HL-60/S4 treated with retinoic acid at 250 ng/mL for 4 days and 3 days (cell line): ENCODE results near the gene GPX2.

ENCODE experiments used
- in situ Hi-C: fragments of 300-500 bp; cut with MboI; formaldehyde crosslinking; loops from 2 replicates; pipeline ENCODE4 v1.7.0; 2022; ENCODE audit warnings: low sequenced_read_pairs

Gene GPX2

DNA sequence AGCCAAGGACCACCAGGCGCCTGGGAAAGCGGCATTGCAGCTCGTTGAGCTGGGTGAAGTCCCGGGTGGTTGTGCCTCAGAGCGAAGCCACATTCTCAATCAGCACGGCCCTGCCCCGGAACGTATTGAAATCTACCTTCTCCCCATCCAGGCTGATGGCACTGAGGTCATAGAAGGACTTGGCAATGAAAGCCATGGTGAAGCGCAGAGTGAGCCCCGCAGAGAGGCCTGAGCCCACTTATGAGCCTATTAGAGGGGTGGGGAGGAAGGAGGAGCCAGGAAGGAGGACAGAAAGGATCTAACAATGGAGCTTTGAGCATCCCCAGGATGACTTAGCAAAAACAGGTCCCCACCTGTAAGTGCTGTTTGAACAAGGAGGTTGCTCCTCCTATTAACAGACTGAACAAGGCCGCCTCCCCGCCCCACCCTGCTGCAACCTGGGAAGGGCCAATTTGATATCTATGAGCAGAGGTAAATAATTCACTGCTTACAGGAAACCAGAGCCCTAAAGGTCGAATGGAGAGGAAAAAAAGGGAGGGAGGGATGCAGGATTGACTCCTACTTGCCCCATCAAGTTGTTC is at the start of gene GPX2:
TSS of gene GPX2 (minus strand) at position 215 of the 581 bp plus-strand sequence. CDS start at position 196, 19 bp downstream.
- in situ Hi-C loops, result no loop called here

DNA sequence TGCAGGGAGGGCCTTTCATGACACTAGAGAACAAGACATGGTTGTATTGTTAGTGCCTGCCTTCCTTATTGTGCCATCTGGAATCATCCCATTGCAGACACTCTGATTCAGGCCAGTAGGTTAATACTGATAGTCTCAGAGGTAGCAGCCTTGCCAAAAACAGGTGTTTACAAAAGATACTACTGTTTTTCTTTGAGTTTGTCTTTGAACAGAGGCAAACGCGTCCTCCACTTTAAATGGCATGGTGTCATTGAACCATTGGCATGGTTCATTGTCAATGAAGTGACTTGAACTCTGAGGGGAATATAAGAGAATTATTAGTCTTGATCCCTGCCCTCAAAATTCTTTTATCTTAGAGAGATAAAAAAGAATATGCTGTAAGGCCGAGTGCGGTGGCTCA is 48.4 kb upstream of the GPX2 start:
- in situ Hi-C loops, result no loop called here

DNA sequence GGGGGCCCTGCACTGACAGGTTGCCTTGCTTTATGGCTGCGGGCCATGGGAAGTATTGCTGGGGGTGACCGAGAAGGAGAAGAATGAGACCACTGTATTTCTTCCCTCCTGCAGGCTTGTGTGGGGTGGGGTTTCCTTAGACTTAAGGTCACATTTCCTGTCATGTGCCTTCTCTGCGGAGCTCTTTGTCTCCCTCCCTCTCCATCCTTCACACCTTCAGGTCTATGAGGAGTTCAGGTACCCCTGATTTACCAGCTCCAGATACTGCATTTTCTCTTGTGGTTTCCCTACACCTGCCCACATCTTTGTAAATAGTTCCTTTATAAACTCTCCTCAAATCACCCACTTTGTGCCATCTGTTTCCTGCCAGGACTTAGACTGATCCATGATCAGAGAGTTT is 47.8 kb upstream of the GPX2 start:
- in situ Hi-C loops, result no loop called here

DNA sequence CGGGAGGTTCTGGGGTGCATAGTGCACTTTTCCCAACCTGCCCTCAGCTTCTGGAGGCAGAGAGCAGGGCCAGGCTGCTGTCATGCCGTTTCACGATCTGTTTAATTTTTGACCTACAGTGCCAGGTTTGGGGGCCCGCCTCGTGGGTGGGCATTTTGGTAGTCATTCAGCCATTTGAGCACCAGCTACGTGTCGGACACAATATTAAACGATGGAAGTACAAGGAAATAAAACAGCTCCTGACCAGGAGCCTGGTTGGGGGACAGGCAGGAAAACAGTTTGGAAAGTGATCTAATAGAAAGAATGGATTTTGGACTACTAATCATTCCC is 44.9 kb upstream of the GPX2 start:
- in situ Hi-C loops, result no loop called here

DNA sequence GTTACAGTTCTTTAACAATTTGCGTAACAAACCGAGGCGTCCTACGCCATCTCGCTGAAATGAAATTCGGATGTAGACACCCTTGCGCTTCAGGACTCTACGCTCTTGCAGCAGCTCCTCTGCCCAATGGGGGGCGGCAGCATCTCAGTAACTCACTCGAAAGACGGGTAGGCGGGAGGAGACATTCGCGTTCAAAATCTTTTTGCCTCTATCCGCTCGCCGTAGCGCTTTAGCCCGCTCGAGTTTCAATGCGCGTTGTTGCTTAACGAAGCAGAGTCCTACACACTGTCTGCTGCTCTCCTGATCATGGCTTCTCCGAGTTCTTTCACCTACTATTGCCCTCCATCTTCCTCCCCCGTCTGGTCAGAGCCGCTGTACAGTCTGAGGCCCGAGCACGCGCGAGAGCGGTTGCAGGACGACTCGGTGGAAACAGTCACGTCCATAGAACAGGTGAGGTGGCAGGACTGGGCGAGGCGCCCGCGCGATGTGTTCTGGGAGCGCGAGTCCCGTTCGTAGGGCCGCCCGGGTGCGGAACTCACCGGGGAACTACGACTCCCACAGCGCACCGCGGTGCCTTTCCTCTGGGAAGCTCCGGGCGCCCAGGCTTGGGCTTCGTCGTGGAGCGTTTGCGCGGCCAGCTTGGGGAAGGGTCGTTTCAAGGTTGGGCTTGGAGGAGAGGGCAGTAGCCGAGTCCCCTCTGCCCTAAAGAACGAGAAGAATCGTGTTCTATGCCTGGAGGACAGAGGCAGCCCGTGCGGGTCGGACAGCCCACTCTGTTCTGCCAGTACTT is 44.3 kb upstream of the GPX2 start, which contains the start of gene FNTB:
TSS of gene FNTB (plus strand) at position 248 of the 790 bp plus-strand sequence. CDS start at position 307, 59 bp downstream.
- in situ Hi-C loops, result no loop called here

DNA sequence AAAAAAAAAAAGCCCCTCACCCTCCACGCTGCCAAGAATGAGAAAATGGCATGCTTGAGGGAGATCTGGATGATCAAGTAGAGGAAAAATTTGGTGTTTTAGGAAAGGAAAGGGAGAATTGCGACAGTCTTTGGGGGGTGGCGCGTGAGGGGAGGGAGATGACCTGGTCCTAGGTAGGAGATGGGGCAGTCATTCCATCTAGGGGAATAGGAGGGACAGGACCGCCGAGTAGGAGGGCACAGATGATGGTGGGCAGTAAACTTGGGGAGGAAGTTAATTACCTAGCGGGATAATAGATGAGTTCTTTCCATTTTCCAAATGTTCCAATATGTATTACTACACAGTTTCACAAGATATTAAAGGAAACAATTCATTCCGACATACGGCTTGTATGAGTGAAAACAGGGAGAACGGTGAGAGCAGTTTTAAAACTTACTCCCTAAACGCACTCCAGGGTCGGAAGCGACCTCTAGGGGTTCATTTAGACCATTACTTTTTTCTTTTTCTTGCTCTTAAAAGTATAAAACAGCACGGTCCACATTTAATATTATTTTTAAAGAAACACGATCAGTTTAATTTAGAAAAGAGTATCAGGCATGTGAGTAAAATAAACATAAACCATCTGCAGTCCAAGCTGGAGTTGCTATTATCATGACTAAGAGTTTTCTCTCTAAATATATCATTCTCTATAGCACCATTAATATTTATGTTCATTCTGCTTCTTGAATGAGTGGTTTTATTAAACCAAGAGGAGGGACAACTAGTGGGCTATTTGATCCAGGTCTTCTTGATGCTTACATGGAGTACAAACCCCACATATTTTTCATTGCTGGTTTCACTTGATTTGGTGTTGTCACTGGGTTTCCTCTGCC is 41.1 kb upstream of the GPX2 start:
- in situ Hi-C loops, result no loop called here

DNA sequence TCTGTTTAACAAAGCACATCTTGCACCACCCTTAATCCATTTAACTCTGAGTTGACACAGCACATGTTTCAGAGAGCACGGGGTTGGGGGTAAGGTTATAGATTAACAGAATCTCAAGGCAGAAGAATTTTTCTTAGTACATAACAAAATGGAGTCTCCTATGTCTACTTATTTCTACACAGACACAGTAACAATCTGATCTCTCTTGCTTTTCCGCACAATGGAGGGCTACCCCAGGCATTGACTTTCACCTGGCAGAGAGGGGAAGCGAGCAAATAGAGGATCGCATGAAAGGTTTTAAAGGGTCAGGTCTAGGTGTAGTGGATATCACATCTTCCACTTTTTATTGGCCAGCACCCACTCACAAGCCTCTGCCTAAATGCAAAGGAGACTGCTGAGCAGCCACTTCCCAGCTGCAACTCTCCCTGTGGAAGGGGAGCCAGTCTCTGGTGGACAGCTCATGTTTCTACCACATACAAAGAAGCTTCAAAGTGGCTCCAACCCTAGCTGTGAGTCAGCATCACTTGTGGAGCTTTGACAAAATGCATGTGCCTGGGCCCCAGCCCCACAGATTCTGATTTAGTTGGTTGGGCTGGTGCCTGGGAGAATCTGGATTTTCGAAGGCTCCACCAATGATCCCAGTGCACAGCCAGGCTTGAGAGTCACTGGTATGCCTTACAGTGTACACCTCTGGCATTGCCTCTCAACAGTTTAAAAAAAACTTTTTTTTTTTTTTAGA is 37.0 kb upstream of the GPX2 start:
- in situ Hi-C loops, result no loop called here

DNA sequence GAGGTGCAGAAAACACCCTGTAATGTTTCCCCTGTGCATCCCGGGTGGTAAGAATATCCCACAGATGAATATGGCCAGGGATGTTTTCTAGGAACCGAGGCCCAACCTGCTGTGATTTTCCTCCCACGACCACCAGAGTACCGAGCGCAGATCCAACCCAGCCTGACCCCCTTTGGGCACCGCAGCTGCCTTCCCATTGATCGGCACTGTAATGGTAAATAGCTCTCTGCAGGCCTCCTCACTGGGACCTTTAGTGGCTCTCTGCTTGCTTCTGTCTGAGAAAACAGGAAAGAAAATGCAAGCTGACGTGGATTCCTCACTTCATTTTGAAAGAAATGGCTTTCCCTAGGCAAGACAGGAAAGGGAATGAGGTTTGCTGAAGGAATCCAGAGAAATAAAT is 32.0 kb upstream of the GPX2 start:
- in situ Hi-C loops, result no loop called here

DNA sequence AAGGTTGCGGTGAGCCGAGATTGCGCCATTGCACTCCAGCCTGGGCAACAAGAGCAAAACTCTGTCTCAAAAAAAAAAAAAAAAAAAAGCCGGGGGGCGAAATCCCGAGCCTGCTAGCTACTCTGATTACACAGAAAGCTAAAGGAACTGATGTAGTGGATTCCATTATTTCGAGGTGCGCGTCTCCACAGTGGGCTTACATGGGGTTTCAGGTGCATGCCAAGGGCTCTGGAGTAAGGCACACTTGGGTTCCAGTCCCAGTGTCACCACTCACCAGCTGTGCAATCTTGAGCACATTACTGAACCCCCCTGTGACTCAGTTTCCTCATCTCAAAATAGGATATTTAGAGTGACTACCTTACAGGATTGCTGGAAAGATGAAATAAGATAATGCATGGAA is 31.3 kb upstream of the GPX2 start:
- in situ Hi-C loops, result no loop called here

DNA sequence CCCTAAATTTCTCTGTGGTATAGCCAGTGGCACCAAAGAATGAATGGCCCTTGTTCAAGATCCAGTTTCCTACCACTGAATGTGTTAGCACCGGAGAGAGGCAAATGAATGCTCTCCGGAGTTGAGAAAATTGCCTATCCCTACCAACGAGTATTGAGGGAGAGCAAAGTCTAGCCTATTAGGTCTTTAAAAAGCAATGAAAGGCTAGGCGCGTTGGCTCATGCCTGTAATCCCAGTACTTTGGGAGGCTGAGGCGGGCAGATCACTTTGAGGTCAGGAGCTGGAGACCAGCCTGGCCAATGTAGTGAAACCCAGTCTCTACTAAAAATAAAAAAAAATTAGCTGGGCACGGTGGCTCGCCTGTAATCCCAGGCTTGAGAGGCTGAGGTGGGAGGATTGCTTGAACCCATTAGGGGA is 30.5 kb upstream of the GPX2 start:
- in situ Hi-C loops, result no loop called here

DNA sequence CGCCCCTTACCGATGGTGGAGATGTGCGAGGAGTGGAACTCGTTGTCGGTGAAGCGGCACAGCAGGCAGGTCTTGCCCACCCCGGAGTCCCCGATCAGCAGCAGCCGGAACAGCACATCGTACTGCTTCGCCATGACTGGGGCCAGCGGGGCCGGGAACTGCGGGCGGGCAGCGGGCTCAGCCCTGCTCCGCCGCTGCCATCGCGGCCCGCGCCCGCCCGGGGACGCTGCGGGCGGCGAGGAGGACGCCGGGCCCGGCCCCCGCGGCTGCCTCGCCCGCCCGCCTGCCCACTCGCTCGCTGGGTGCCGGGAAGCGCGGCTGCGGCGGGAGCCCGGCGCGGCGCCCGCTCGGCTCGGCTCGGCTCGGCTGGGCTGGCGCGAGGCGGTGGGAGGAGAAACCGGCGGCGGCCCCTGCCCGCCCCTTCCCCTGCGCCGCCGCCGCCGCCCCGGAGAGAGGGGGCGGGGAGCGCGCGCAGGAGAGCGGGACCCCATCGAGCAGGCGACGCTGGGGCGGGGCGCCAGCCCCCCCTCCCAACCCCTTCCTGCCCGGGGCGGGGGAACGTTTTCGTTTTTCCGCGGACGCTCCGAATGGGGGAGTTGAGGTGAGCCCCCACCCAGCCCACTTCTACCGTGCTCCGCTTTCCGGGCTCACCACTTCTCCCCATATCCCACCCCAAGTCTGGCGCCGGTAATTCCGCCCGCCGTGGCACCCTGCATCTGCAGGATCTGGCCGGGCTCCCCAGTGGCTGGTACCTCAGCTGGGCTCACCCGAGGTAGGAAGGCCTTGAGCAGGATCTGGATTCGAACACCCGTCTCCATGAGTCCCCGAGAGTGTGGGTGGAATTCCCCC is 29.6 kb upstream of the GPX2 start, which contains the start of gene RAB15:
TSS of gene RAB15 (minus strand) at position 394 of the 849 bp plus-strand sequence. CDS start at position 134, 260 bp downstream.
- in situ Hi-C loops, result no loop called here

DNA sequence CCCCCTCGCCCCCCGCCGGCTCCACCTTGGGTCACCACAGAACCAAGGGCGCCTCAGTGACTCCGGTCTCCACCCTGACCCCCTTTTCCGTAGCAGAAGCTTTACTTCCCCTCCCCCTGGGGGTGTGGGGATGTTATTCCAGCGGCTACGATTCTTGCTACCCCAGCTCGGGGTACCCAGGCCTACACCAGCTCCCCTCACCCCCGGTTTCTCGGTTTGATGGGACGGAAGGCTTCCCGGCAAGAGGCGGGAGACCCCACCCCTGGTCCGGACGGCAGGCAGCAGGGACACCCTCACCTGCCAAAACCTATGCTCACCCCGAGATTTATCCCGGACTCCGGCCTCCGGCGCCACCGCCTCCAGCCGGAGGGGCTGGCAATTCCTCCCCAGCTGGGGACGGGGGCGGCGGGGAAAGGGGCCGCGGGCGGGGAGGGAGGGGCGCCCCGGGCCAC is 29.0 kb upstream of the GPX2 start:
- in situ Hi-C loops, result no loop called here

DNA sequence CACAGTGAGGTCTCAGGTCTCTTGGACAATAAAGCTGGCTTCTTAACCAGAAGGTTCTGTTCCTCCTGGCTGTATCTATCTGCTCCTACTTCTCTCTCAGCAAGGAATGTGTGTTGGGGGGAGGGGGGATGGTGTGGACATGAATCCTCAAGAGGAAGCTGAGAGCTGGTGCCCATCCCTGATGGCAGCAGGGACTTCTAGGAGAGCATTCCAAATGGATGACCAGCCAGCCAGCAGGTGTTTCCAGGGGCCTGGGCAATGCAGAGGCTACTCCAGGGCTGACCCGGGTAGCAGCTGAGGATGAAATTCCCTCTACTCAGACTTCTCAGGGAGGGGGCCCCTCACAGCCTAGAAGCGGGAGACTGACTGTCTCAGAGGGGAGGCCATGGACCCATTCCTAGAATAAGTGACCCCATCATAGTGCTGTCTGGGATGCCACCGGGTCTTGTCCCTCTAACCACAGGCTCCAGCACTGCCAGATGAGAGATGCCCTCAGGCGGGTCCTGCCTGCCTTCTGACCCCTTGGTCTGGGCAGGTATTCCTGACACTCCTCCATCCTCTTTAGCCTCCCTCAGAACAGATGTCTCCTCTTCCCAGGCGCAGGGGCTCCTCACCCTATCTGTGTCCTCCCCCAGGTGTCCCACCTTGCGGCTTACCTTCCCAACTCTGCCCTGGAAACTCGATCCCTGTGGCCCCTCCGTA is 28.4 kb upstream of the GPX2 start:
- in situ Hi-C loops, result no loop called here

DNA sequence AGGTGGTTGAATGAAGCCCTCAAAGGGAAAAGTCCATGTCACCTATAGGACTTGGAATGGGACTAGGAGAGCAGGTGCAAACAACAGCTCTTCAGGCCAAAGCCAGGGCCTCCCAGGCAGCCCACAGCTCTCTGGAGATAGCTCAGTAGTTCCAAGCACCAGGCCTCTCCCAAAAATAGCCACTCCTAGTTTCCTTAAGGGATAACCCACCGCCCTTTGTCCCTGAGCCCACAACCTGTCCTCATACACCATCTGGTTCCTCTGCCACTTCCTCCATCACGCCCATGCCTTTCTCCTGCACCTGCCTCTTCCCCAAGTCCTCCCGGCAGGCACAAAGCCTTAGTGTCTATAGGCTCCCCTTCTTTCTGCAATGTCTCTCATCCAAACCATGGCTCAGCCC is 27.5 kb upstream of the GPX2 start:
- in situ Hi-C loops, result no loop called here

DNA sequence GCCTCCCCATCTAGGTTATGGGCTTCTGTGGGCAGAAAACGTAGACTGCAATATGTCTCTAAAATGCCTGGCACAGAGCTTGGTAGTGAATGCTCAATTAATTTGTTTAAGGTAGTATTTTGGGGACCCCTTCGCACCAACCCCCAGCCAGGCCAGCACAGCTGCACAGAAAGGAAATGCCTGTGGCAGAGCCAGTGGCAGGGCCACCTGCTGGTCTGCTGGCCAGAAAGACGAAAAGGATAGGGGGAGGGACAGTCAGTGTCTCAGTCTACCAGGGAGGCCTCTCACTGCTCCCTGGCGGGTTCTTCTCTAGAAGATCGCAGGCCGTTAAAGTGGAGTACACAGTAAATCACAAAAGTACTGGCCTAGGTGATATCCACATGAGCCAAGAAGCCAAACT is 26.1 kb upstream of the GPX2 start:
- in situ Hi-C loops, result no loop called here

DNA sequence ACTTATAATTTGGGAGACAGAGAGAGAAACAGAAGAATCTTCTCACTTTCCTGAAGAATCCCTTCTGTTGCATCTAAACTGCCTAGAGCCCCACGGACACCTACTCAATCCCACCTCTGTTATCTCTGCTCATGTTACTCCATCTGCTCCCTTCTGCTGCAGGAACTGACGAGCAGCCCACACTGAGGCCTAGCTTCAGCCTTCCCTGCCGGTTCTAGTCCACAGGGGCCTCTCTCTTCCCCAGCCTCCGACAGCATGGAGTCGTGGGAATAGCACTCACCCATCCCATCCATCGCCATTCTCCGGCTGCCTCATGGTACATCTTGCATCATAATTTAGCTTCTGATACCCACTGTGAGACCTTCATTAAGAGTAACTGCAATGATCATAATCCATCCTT is 25.6 kb upstream of the GPX2 start:
- in situ Hi-C loops, result no loop called here

DNA sequence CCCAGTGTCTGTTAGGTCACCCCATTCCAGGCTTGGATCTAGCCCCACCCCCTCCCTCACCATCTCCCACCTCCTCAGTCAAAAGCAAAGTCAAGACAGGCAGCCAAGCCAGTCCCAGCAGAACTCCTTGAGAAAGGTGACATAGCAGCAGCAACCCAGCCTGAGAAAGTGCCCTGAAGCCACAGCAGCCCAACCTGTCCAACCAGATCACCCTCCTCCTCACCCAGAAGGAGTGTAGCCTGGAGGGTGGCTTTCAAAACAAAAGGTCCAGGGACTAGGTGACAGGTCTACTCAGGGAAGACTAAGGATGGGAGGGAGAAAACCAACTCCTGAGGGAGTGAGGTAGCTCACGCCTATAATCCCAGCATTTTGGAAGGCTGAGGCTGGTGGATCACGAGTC is 24.4 kb upstream of the GPX2 start:
- in situ Hi-C loops, result no loop called here

DNA sequence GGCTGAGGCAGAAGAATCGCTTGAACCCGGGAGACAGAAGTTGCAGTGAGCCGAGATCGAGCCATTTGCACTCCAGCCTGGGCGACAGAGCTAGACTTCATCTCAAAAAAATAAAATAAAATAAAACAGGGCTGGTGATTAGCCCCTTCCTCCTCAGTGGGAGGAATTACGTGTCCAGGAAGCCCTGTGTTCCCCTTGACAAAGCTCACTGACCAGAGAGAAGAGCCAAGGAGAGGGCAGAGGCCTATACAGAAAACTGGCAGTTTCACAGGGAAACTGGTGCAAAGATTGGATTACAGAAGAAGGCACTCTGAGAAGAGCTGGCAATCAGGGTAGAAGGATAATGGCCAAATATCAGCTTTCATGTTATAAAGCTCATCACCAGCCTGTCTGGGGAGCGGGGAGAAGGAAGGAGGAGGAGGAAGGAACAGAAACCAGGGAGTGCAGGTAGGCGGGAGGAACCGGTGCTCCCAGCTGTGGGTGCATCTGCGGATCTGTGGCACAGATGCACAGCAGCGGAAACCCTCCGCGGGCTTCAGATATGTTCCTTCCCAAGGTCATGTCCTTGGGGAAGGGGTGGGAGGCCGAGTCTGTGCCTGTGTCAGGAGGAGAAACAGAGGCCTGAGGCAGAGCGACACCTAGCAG is 22.9 kb upstream of the GPX2 start:
- in situ Hi-C loops, result no loop called here

DNA sequence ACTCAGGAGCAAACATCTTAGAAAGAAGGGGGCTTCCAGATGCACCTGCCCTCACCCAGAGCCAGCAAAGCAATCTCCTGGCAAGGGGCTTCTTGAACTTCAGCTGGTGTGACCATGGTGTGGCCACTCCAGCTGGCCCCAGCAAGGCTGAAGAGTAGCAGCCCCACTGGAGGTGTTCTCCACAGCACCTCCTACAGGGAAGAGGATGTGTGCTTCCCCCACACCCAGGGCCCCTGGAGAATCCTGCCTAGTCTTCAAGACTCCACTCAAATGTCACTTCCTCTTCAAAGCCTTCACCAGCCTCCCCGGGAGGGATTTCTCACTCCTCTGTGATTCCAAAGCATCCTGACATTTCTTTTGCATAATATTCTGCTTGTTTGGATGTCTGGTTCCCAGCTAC is 21.1 kb upstream of the GPX2 start:
- in situ Hi-C loops, result no loop called here
